Parathyroid adenoma (tissue), 2 donors: Measurements from ENCODE around the gene TTC28.
"Not testable (repeated sequence)": the region's sequence is repeated elsewhere in the genome, so short reads cannot be mapped to it uniquely, and the experiment has no call there.

Experiments
- H2AFZ ChIP-seq: fragments of 300-600 bp; sonication (generic); one replicate; pipeline ENCODE4 v1.7.0; 2017; ENCODE audit warnings: antibody characterized with exemption, mild to moderate bottlenecking
- H3K27ac ChIP-seq: fragments of 300-600 bp; sonication (generic); one replicate; pipeline ENCODE4 v1.7.0; 2017
- H3K27me3 ChIP-seq: fragments of 300-600 bp; sonication (generic); one replicate; pipeline ENCODE4 v1.7.0; 2017; ENCODE audit warnings: low read length; ENCODE audit not compliant: control insufficient read depth, insufficient read depth
- H3K36me3 ChIP-seq: fragments of 300-600 bp; sonication (generic); one replicate; pipeline ENCODE4 v1.7.0; 2017; ENCODE audit warnings: low read length; ENCODE audit not compliant: control insufficient read depth, insufficient read depth
- H3K4me1 ChIP-seq: fragments of 300-600 bp; sonication (generic); one replicate; pipeline ENCODE4 v1.7.0; 2017; ENCODE audit warnings: control low read depth
- H3K4me2 ChIP-seq: fragments of 300-600 bp; sonication (generic); one replicate; pipeline ENCODE4 v1.7.0; 2017; ENCODE audit warnings: low read length
- H3K4me3 ChIP-seq: fragments of 300-600 bp; sonication (generic); one replicate; pipeline ENCODE4 v1.7.0; 2017; ENCODE audit warnings: low read depth, low read length
- H3K79me2 ChIP-seq: fragments of 300-600 bp; sonication (generic); one replicate; pipeline ENCODE4 v1.7.0; 2017; ENCODE audit warnings: control low read depth
- H3K9ac ChIP-seq: fragments of 300-600 bp; sonication (generic); one replicate; pipeline ENCODE4 v1.7.0; 2017; ENCODE audit warnings: mild to moderate bottlenecking
- H3K9me3 ChIP-seq: fragments of 300-600 bp; sonication (generic); one replicate; pipeline ENCODE4 v1.7.0; 2017; ENCODE audit warnings: low read length; ENCODE audit not compliant: control insufficient read depth
- CTCF ChIP-seq: fragments of 300-600 bp; sonication (generic); IDR thresholded peaks from one replicate; pipeline ENCODE4 v1.7.0; 2017; ENCODE audit warnings: antibody characterized with exemption, mild to moderate bottlenecking
- donor health status: primary hyperparathyroidism.

Gene TTC28

DNA sequence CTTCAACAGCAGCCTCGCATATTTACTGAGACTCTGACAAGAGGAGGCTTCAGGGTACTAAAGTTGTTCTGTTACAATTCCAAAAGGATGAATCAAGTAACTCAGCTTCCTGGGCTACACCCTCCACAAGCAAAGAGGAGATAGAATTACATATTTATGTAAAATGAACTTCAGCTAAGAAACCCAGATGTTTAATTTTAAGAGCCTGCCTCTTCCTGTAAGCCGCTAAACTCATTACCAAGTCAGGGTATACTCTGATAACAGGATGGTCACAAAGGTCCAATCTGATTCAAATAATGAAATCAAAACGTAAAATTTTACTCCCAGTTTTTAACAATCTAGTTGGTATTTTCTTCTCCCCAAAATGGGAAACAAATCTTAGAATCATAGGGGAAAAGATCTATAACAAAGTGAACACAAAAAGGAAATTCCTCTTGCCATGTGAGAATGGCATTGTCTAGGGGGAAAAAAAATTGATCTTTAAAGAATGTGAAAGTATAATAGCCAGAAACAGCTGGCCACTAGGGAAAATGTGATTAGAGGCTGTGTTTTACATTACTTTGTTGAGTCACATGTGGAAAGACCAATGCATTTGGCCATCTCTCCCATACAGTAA, 31.0 kb upstream of the TTC28 start:
- Histone ChIP-seq H3K4me3 (no peak overlapping the region), H3K9ac (no peak overlapping the region), H3K27ac (no peak overlapping the region), H3K4me2 (no peak overlapping the region), H3K4me1 (no peaks in the 10 kb centered on the region), H3K9me3 (no peaks in the 10 kb centered on the region), H2AFZ (peak overlapping the region; percentile 50), H3K36me3 (no peaks in the 10 kb centered on the region), H3K27me3 (no peaks in the 10 kb centered on the region), H3K79me2 (no peaks in the 10 kb centered on the region)
- no peak for TF ChIP-seq CTCF

GRCh38 chr22:28710107-28710506, 30.5 kb upstream of the TTC28 start:
- Histone ChIP-seq H3K4me1 (no peaks in the 10 kb centered on the region), H3K9ac (no peak overlapping the region), H3K27me3 (no peaks in the 10 kb centered on the region), H3K36me3 (no peaks in the 10 kb centered on the region), H2AFZ (peak overlapping the region; percentile 50), H3K9me3 (no peaks in the 10 kb centered on the region), H3K4me3 (no peak overlapping the region), H3K27ac (no peak overlapping the region), H3K79me2 (no peaks in the 10 kb centered on the region), H3K4me2 (no peak overlapping the region)
- TF ChIP-seq CTCF = no peak

- no peaks in the 10 kb centered on the region for H3K36me3 ChIP-seq
- no peak overlapping the region for H3K4me3 ChIP-seq
- H3K4me1 ChIP-seq = no peaks in the 10 kb centered on the region
- no peaks in the 10 kb centered on the region for H3K9me3 ChIP-seq
- no peak overlapping the region for H2AFZ ChIP-seq
- no peak for TF ChIP-seq CTCF
- no peak overlapping the region for H3K9ac ChIP-seq
- no peaks in the 10 kb centered on the region for H3K27me3 ChIP-seq
- H3K79me2 ChIP-seq = no peaks in the 10 kb centered on the region
- H3K27ac ChIP-seq = no peak overlapping the region
- H3K4me2 ChIP-seq = no peak overlapping the region
Measured at GRCh38 chr22:28706845-28707244, 27.2 kb upstream of the TTC28 start.

DNA sequence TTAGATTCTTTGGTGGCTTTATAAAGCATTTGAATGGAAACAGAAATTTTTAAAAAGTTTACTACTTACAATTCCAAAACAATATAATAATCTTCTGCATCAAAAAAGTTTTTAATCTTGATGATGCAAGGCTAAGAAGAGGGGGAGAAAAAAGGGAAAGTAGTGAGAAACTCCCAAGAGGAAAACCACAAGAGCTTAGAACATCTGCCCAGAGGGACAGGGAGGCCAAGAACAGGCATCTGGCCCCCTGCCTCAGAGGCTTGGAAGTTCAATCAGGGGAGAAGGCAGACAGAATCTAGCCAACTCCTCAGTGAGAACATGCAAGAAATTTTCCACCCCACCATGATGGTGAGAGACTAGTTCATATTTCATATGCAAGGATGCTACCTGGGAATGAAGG, 23.8 kb upstream of the TTC28 start:
- Histone ChIP-seq H3K36me3 (no peaks in the 10 kb centered on the region), H3K4me2 (no peak overlapping the region), H2AFZ (no peak overlapping the region), H3K4me3 (no peak overlapping the region), H3K27me3 (no peaks in the 10 kb centered on the region), H3K9ac (no peak overlapping the region), H3K27ac (no peak overlapping the region), H3K9me3 (no peaks in the 10 kb centered on the region), H3K4me1 (no peaks in the 10 kb centered on the region), H3K79me2 (no peaks in the 10 kb centered on the region)
- no peak for TF ChIP-seq CTCF

GRCh38 chr22:28702891-28703290, 23.3 kb upstream of the TTC28 start:
- H3K4me2 ChIP-seq = no peak overlapping the region
- H3K27ac ChIP-seq = no peak overlapping the region
- H3K36me3 ChIP-seq = no peaks in the 10 kb centered on the region
- no peaks in the 10 kb centered on the region for H3K4me1 ChIP-seq
- H3K9me3 ChIP-seq = no peaks in the 10 kb centered on the region
- no peak overlapping the region for H2AFZ ChIP-seq
- no peak overlapping the region for H3K4me3 ChIP-seq
- no peak overlapping the region for H3K9ac ChIP-seq
- H3K79me2 ChIP-seq = no peaks in the 10 kb centered on the region
- H3K27me3 ChIP-seq = no peaks in the 10 kb centered on the region
- TF ChIP-seq CTCF = no peak

DNA sequence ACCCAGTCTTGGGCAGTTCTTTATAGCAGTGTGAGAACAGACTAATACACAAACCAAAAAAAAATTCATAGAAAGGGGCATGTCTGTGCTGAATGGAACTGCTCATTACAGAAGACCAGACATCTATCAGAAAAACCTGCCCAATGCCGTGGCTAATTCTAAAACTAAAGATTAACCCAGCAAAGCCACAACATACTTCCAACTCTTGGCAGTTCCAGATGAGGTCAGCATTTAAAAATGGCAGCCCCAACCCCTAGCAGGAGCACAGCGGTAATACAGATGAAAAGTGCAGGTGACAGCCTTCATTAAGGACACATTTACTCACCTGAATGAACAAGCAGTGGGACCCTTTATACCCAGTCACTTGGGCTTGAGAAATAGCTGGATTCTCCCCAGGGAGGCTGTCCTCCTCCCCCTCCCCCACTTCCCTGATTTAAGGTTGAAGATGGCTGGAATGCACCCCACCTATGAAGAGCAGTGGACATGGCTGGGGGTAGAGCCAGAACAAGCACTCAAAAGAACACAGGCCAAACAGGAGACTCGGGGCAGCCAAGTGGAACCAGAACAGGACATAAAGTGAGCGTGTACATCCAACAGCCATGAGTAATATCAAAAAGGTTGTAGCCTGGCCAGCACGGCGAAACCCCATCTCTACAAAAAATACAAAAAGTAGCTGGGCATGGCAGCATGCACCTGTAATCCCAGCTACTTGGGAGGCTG, 13.6 kb upstream of the TTC28 start:
- H3K4me2 ChIP-seq, H3K4me1 ChIP-seq, H3K9me3 ChIP-seq, H3K9ac ChIP-seq, H3K4me3 ChIP-seq, H3K79me2 ChIP-seq, H3K27ac ChIP-seq, H2AFZ ChIP-seq, H3K27me3 ChIP-seq, H3K36me3 ChIP-seq: not testable (repeated sequence)

GRCh38 chr22:28689796-28690195, 10.2 kb upstream of the TTC28 start:
- not testable (repeated sequence) for H3K27ac ChIP-seq, H3K4me1 ChIP-seq, H3K9ac ChIP-seq, H3K4me2 ChIP-seq, H2AFZ ChIP-seq, H3K79me2 ChIP-seq, H3K4me3 ChIP-seq, H3K9me3 ChIP-seq, H3K36me3 ChIP-seq, H3K27me3 ChIP-seq
